Gastrocnemius medialis (tissue), 4 donors: ENCODE results near the gene SCARB1.

ENCODE experiments used
- POLR2A ChIP-seq, 2 donors: fragments of 450-650 bp; IDR thresholded peaks; one replicate each; pipeline ENCODE4 v1.6.1; 2017; ENCODE audit warnings: antibody characterized with exemption in 2 of 2, mild to moderate bottlenecking in 2 of 2, moderate library complexity in 2 of 2
- TF ChIP-seq, protein P1 (sequence below), 5 experiments: fragments of 450-650 bp in 3 of 5; fragments of 200-600 bp in 2 of 5; sonication (generic) in 2 of 5; IDR thresholded peaks in 4 of 5; conservative IDR thresholded peaks in 1 of 5; 1 replicate in 4 of 5; 2 replicates in 1 of 5; pipeline ENCODE4 v1.5.1; 2016 to 2019; ENCODE audit warnings: antibody characterized with exemption in 5 of 5, mild to moderate bottlenecking in 3 of 5, moderate library complexity in 3 of 5

DNA sequence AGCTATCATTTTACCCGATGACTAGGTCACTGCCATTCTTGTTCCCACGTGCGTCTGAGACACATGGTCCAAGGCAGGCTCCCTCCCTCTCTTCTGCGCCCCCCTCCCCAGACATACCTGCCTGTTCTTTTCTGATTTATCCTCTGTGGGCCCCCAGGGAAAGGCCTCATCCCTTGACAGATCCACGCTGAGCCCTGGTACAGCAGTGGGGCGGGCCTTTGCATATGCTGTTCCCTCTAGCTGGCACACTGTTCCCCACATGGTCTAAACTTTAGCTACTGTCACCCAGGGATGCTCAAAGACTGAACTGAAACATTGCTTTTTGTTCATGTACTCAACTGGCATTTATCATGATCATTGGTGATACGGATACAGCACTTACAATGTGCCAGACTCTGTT lies 122.5 kb downstream of the SCARB1 start:
- TF ChIP-seq, protein P1, sequence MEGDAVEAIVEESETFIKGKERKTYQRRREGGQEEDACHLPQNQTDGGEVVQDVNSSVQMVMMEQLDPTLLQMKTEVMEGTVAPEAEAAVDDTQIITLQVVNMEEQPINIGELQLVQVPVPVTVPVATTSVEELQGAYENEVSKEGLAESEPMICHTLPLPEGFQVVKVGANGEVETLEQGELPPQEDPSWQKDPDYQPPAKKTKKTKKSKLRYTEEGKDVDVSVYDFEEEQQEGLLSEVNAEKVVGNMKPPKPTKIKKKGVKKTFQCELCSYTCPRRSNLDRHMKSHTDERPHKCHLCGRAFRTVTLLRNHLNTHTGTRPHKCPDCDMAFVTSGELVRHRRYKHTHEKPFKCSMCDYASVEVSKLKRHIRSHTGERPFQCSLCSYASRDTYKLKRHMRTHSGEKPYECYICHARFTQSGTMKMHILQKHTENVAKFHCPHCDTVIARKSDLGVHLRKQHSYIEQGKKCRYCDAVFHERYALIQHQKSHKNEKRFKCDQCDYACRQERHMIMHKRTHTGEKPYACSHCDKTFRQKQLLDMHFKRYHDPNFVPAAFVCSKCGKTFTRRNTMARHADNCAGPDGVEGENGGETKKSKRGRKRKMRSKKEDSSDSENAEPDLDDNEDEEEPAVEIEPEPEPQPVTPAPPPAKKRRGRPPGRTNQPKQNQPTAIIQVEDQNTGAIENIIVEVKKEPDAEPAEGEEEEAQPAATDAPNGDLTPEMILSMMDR (IDR thresholded peaks at IDR 0.05 in 4 of 5, conservative IDR thresholded peaks at IDR 0.05 in 1 of 5) = no peak
- no peak for TF ChIP-seq POLR2A (IDR thresholded peaks at IDR 0.05)
